Neural cell (in vitro differentiated cells): ENCODE measurements around the gene IFT122. TPM values are rescaled to one million over a fixed set of nuclear protein-coding genes. Genes with fewer than 3 reads are reported as not detected.

Experiments
- H2AFZ ChIP-seq: fragments of 200-600, 300-800 bp; sonication (generic), shearing (Covaris generic); 2 replicates; pipeline ENCODE4 v1.6.0; 2014; ENCODE audit warnings: low read depth, mild to moderate bottlenecking, antibody characterized with exemption, low read length, moderate library complexity
- H3F3A ChIP-seq: fragments of 200-600 bp; shearing (Covaris generic); 2 replicates; pipeline ENCODE4 v1.6.1; 2016; ENCODE audit warnings: mild to moderate bottlenecking, moderate library complexity, mixed read lengths, antibody characterized with exemption, low read length; ENCODE audit not compliant: insufficient read depth, poor library complexity, severe bottlenecking
- H3K27ac ChIP-seq: fragments of 200-600, 300-800 bp; sonication (generic), shearing (Covaris generic); 2 replicates; pipeline ENCODE4 v1.5.1; 2014; ENCODE audit warnings: mild to moderate bottlenecking, low read length, moderate library complexity
- H3K27me3 ChIP-seq: fragments of 300-800, 200-600 bp; sonication (generic), shearing (Covaris generic); 2 replicates; pipeline ENCODE4 v1.6.0; 2014; ENCODE audit warnings: mild to moderate bottlenecking, low read depth, low read length, moderate library complexity; ENCODE audit not compliant: insufficient read depth
- H3K36me3 ChIP-seq: fragments of 300-800, 200-600 bp; sonication (generic), shearing (Covaris generic); 2 replicates; pipeline ENCODE4 v1.5.1; 2014; ENCODE audit warnings: mild to moderate bottlenecking, antibody characterized with exemption, low read length, moderate library complexity; ENCODE audit not compliant: insufficient read depth
- H3K4me2 ChIP-seq: fragments of 300-800, 200-600 bp; sonication (generic), shearing (Covaris generic); 2 replicates; pipeline ENCODE4 v1.6.0; 2014; ENCODE audit warnings: mild to moderate bottlenecking, low read length
- H3K4me3 ChIP-seq: fragments of 300-800, 200-600 bp; sonication (generic), shearing (Covaris generic); 2 replicates; pipeline ENCODE4 v1.5.1; 2014; ENCODE audit warnings: mild to moderate bottlenecking, low read length, moderate library complexity
- H3K79me2 ChIP-seq: fragments of 200-600 bp; shearing (Covaris generic); replicated peaks from 2 replicates; pipeline ENCODE4 v1.6.0; 2014; ENCODE audit warnings: mild to moderate bottlenecking, low read length, moderate library complexity; ENCODE audit not compliant: insufficient read depth
- H3K9ac ChIP-seq: fragments of 300-800, 200-600 bp; sonication (generic), shearing (Covaris generic); 2 replicates; pipeline ENCODE4 v1.6.1; 2016; ENCODE audit warnings: mild to moderate bottlenecking, low read length, mixed read lengths
- H3K9me2 ChIP-seq: fragments of 200-600 bp; shearing (Covaris generic); 2 replicates; pipeline ENCODE4 v1.6.1; 2016; ENCODE audit warnings: mild to moderate bottlenecking, low read length, mixed read lengths; ENCODE audit not compliant: insufficient read depth
- H3K9me3 ChIP-seq: fragments of 200-600, 300-800 bp; sonication (generic), shearing (Covaris generic); 2 replicates; pipeline ENCODE4 v1.6.1; 2016; ENCODE audit warnings: mild to moderate bottlenecking, mixed run types, low read length, moderate library complexity, mixed read lengths
- H4K20me1 ChIP-seq: fragments of 200-600 bp; shearing (Covaris generic); 2 replicates; pipeline ENCODE4 v1.6.1; 2016; ENCODE audit warnings: mild to moderate bottlenecking, mixed run types; ENCODE audit not compliant: insufficient read depth
- CTCF ChIP-seq: fragments of 450-650 bp; IDR thresholded peaks from 2 replicates; pipeline ENCODE4 v1.5.1; 2014; ENCODE audit warnings: antibody characterized with exemption, mild to moderate bottlenecking, moderate library complexity; ENCODE audit not compliant: poor library complexity, severe bottlenecking
- EP300 ChIP-seq: fragments of 450-650 bp; conservative IDR thresholded peaks from 2 replicates; pipeline ENCODE4 v1.6.1; 2014; ENCODE audit warnings: antibody characterized with exemption, mild to moderate bottlenecking, moderate library complexity; ENCODE audit not compliant: poor library complexity, severe bottlenecking
- EZH2 ChIP-seq: fragments of 200-600, 300-800 bp; shearing (Covaris generic), sonication (generic); IDR thresholded peaks from 2 replicates; pipeline ENCODE4 v1.6.1; 2014; ENCODE audit warnings: antibody characterized with exemption, low read length, borderline replicate concordance, mild to moderate bottlenecking; ENCODE audit not compliant: insufficient read depth, poor library complexity, severe bottlenecking
- MXI1 ChIP-seq: fragments of 450-650 bp; conservative IDR thresholded peaks from 2 replicates; pipeline ENCODE4 v1.6.1; 2014; ENCODE audit warnings: antibody characterized with exemption, mild to moderate bottlenecking; ENCODE audit not compliant: poor library complexity, severe bottlenecking
- POLR2AphosphoS5 ChIP-seq: IDR thresholded peaks from 2 replicates; pipeline ENCODE4 v1.6.1; 2012
- RAD21 ChIP-seq: fragments of 450-650 bp; conservative IDR thresholded peaks from 2 replicates; pipeline ENCODE4 v1.6.1; 2014; ENCODE audit warnings: antibody characterized with exemption, mild to moderate bottlenecking, moderate library complexity
- REST ChIP-seq: IDR thresholded peaks from 2 replicates; pipeline ENCODE4 v1.6.1; 2012; ENCODE audit warnings: borderline replicate concordance
- SMC3 ChIP-seq: fragments of 450-650 bp; conservative IDR thresholded peaks from 2 replicates; pipeline ENCODE4 v1.6.1; 2014; ENCODE audit warnings: antibody characterized with exemption, mild to moderate bottlenecking, moderate library complexity; ENCODE audit not compliant: poor library complexity
- TAF1 ChIP-seq: IDR thresholded peaks from 2 replicates; pipeline ENCODE4 v1.6.1; 2012; ENCODE audit warnings: low read depth
- polyA plus RNA-seq: library from polyadenylated mRNA; depleted of rRNA; stranded (reverse); fragments of >200 nt; gene quantifications from 2 replicates; pipeline ENCODE4 v1.2.3, GENCODE V29; 2014

IFT122 gene
- polyA plus RNA-seq, 1 donor from 2014 or later: 28.3 TPM

- Histone ChIP-seq H3K27ac (no peak overlapping the region), H4K20me1 (no peaks in the 10 kb centered on the region), H3K4me2 (no peak overlapping the region), H3K27me3 (no peaks in the 10 kb centered on the region), H3F3A (no peaks in the 10 kb centered on the region), H3K79me2 (no peaks in the 10 kb centered on the region), H3K9me2 (no peaks in the 10 kb centered on the region), H2AFZ (no peak overlapping the region), H3K9me3 (no peaks in the 10 kb centered on the region), H3K36me3 (no peaks in the 10 kb centered on the region), H3K4me3 (no peak overlapping the region), H3K9ac (no peak overlapping the region)
- TF ChIP-seq EZH2 (no peak), TAF1 (no peak)
These were observed 86.3 kb downstream of the IFT122 start for GRCh38 chr3:129526121-129526900.

GRCh38 chr3:129527262-129527661 is 87.2 kb downstream of the IFT122 start:
- Histone ChIP-seq H3K9me3 (no peaks in the 10 kb centered on the region), H3K27ac (no peak overlapping the region), H2AFZ (no peak overlapping the region), H4K20me1 (no peaks in the 10 kb centered on the region), H3F3A (no peaks in the 10 kb centered on the region), H3K9ac (no peak overlapping the region), H3K9me2 (no peaks in the 10 kb centered on the region), H3K27me3 (no peaks in the 10 kb centered on the region), H3K4me2 (no peak overlapping the region), H3K79me2 (no peaks in the 10 kb centered on the region), H3K36me3 (no peaks in the 10 kb centered on the region), H3K4me3 (no peak overlapping the region)
- TF ChIP-seq REST (no peak), EP300 (no peak)

GRCh38 chr3:129528589-129529100 is 88.6 kb downstream of the IFT122 start, which contains the start of gene RHO:
Gene RHO, plus strand, starts transcription at chr3:129528639. Its CDS starts 95 bp downstream, at chr3:129528734.
- Histone ChIP-seq H3K4me3 (no peak within 1 kb of the TSS), H3F3A (no peaks in the 10 kb centered on the region)

More at GRCh38 chr3:129528589-129529100, 88.6 kb downstream of the IFT122 start, which contains the start of gene RHO:
- Histone ChIP-seq H3K4me2 (no peak within 1 kb of the TSS), H2AFZ (no peak within 1 kb of the TSS), H3K27me3 (no peaks in the 10 kb centered on the region), H3K79me2 (no peaks in the 10 kb centered on the region), H3K27ac (no peak within 1 kb of the TSS), H3K9me2 (no peaks in the 10 kb centered on the region), H3K9me3 (no peaks in the 10 kb centered on the region), H4K20me1 (no peaks in the 10 kb centered on the region), H3K9ac (no peak within 1 kb of the TSS), H3K36me3 (no peaks in the 10 kb centered on the region)
- TF ChIP-seq EZH2 (no peak), POLR2AphosphoS5 (no peak), CTCF (no peak), MXI1 (no peak), SMC3 (no peak), REST (no peak), EP300 (no peak), TAF1 (no peak), RAD21 (no peak)
